ENCODE data around the gene CECR2.

DNA sequence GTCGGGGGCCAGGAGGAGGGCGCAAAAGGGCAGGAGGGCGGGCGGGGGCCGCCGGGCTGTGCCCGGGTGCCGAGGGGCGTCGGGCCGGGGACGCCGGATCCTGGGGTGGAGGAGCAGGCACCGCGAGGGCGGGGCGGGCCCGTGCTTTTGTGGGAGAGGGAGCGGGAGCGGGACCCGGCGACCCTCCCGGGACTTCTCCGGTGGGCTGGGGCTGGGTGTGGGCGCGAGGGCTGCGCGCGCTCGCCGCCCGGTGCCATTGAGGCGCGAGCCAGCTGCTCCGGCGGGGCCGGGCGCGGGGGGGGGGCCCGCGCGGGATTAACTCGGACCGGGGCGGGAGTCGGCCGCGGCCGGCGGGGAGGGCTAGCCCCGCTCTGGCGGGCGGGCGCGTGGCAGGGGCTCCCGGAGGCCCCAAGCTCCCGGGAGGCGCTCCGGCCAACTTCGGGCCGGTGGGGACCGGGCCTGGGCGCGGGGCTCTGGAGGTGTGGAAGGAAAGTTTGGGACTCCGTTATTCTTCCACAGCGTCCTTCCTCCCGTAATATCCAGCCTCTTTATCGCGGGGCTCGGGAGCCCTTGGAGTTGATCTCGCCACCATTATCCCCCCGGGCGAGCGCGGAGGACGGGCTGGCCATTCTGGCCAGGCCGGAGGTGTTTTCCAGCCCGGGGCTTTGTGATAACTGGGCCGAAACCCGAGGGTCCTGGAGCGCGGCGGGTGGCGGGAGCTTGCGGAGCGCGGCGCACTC, 936 bp downstream of the CECR2 start:
- no peak for TF ChIP-seq CTCF (IDR thresholded peaks at IDR 0.05)
- no peak for TF ChIP-seq POLR2AphosphoS5 (IDR thresholded peaks at IDR 0.05; ENCODE audit: low read depth, low read length)
- no peak for TF ChIP-seq TCF7L2 (IDR thresholded peaks at IDR 0.05; ENCODE audit: low read depth, low read length)
- TF ChIP-seq REST (IDR thresholded peaks at IDR 0.05; ENCODE audit: insufficient read depth in 1 of 2, low read depth in 2 of 2, low read length in 1 of 2): no peak
